ENCODE data around the gene SESTD1.

The SESTD1 gene

GRCh38 chr2:179179719-179180118 is 84.9 kb downstream of the SESTD1 start:
- DNase-seq, result no peak

DNA sequence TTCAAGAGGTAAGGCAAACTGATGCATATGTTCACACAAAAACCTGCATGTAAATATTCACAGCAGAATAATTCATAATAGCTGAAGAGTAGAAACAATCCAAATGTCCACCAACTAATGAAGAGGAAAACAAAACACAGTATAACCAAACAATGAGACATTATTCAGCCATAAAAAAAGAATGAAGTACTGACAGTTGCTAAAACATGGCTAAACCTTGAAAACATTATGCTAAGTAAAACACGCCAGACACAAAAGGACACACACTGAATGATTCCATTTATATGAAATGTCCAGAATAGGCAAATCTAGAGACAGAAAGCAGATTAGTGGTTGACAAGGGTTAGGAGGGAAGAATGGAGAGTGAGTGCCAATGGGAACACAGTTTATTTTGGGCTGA is 86.9 kb downstream of the SESTD1 start:
- DNase-seq, result no peak

- DNase-seq, result no peak
These were observed 90.4 kb downstream of the SESTD1 start for GRCh38 chr2:179174240-179174639.

DNA sequence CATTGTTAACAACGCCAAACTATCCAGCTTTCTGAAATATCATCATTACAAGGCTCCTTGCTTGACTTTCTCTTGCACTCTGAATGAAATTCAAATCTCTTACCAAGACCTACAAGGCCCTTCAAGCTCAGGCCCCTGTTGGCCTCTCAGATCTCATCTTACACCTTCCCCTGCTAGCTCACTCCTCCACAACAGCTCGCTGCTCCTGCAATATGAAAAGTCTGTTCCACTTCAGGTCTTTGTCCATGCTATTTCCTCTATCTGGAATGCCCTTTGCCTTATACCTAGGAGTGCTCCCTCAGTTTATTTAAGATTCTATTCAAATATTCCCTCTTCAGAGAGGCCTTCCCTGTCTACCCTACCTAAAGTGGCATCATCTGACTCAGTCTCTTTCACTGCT is 91.7 kb downstream of the SESTD1 start:
- no peak for DNase-seq

DNA sequence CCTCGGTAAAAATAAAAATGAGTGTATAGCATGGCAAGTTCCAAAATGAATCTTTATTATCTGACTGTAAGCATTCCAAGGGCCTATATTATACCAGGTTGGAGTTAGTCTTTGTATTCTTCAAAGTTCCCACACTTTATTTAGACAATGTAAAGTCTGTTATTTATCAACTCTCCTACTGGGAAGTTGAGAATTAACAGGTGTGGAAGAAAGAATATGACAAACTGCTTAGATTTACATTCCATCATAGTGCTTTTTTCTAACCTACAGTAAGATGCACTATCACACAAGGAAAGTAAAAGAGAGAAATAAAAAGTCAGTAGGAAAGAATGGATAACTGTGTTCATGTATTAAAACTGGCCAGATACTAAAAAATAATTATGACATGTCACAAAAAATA is 93.3 kb downstream of the SESTD1 start:
- no peak for DNase-seq

DNA sequence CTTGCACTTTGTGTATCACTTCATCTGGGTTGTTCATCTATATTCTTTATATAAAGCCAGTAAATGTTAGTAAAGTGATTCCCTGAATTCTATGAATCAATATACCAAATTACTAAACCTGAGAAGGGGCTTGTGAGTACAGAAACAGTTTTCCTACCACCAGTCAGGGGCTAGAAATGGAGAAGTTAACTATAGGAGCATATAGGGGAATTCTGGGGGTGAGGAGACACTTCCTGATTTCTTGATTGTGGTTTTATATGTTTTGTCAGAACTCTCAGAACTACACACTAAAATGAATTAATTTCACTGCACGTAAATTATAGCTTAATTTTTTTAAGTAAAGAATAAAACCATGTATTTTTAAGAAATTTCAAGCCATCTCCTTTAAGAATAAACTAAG is 93.7 kb downstream of the SESTD1 start:
- DNase-seq, result no peak

DNA sequence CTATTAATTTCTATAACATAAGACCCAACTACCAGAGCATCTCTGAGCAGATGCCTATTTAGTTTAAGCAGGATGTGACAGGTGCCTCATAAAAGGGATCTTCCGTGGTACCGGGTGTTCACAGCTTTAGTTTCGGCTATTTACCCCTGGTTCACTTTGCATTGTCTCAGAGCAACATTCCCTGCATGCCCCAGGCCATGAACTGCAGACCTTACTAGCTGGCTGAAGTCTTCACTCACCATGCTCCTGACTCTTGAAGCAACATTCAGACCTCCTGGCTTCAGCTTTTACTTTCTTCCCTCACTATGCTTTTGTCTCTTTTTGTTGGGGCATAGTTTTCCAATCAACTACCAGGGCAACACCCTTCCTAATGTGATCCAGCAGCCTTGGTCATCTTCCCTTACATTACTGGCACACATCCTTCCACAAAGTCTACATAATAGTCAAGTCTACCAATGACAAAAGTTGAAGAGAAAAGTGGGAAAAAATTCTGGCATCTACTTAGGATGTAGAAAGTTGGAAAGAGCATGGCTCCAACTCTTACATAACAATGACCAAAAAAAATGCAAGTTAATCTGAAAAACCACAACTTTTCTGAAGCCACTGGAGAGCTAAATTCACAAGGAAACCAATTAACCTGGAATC is 99.2 kb downstream of the SESTD1 start:
- no peak for DNase-seq

GRCh38 chr2:179141206-179141605 is 123.4 kb downstream of the SESTD1 start:
- no peak for DNase-seq

DNA sequence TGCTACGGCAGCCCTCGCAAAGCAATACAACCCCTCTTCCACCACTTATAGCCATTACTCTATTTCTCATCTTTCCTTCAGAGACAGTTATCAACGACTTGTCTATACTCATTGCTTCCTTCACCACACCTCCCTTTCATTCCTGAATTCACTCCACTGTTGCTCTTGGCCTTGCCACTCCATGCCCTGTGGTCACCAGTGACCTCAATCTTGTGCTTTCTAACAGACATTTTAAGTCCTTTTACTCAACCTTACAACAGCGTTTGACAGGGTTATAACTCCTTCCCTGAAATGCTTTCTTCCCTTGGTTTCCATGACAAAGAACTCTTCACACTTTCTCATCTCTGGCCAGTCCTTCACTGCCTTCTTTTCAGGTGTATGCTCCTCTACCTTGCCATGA is 124.1 kb downstream of the SESTD1 start:
- DNase-seq, result no peak

DNA sequence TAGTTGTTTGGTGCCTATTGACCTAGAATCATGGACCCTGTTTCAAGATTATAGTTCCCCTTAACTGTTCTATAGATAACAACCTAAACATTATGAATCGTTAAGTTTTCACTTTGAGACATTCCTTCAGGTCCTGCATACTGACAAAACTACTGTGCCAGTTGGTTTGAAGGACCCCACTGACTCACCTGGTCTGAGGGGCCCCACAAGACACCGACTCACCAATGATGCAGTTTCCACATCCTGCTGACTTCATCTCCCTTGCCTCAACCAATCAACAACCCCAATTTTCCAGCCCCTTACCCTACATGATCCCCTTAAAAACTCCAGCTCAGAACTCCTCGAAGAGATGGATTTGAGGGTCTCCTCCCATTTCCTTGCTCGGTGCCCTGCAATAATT is 125.1 kb downstream of the SESTD1 start:
- no peak for DNase-seq

DNA sequence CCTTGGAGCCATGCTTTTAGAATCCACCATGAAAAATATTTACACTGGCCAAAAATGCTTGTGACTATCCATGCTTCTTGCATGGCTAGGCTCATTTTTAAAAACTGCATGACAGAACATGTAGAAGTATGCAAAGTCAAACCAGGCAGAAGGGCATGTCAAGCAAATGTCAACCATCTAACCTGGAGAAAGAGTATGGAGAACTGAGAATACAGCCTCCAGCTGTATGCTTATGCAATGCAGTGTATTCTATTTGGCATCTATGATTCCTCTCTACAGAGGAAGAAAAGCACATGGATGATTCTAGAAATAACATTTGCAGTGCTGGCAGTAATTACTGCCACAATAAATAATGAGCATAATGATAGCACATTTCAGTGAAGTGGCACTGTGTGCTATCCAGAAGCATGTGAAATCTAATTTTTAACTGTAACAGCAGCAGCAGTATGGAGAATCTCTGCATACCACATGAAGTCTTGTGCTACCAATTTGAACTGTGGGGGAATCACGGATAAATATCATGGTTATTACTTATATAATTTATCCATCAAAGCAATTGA is 127.4 kb downstream of the SESTD1 start:
- DNase-seq, result no peak

GRCh38 chr2:179133016-179133415 is 131.6 kb downstream of the SESTD1 start:
- no peak for DNase-seq

DNA sequence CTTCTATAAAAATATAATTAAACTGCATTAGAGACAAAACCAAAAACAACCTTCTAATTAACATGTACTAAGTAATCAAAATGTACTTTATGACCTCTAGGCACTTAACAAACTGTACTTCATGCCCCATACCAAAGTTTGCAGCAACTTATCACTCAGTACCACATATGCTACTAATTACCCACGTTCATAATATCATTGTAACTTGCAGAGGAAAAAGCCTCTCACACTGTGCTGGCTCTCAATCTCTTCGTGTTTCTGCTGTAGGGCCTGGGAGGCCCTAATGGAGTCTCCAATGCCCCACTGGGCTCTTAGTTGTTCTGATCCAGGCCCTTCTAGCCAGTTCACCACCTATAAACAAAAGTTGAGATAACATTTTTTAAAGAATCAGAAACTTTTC is 132.6 kb downstream of the SESTD1 start:
- no peak for DNase-seq

DNA sequence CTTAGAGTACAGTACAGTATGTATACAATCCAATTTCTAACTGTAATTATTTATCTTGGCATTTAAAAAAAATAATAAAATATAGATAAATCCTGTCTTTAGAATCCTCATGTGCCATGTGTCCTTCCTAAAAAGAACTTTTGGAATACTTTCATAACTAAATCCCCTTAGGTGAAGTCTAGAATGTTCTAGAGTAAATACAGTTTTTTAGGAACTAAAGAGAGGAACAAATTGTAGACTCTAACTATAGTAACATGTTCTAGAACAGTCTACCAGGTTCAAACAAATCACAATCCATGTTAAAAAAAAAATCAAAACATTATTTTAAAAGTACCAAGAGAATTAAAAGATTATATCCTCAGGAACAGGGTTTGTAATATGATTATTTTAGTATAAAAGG is 134.1 kb downstream of the SESTD1 start:
- DNase-seq, result no peak

- DNase-seq, result no peak
These were observed 134.9 kb downstream of the SESTD1 start for GRCh38 chr2:179129574-179130238.

GRCh38 chr2:179125404-179125803 is 139.2 kb downstream of the SESTD1 start:
- DNase-seq, result no peak

DNA sequence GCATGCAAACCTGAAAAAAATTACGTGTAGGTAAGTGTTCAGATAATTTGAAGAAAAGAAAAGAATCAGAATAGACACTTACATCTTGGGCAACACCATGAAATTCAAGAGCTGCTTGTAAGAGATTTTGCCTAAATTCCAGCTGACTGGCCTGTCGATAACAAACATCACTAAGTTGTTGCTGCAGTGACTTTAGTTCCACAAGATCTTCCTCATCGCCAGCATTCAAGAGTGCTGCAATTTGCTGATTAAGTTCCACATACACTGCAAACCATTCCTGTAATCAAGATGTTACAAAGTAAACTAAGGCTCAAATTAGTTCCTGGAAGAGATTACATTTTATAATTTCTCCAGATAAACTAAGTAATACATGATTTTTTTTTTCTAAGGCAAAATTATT is 140.3 kb downstream of the SESTD1 start:
- no peak for DNase-seq

- no peak for DNase-seq
These were observed 141.4 kb downstream of the SESTD1 start for GRCh38 chr2:179123272-179123662.

DNA sequence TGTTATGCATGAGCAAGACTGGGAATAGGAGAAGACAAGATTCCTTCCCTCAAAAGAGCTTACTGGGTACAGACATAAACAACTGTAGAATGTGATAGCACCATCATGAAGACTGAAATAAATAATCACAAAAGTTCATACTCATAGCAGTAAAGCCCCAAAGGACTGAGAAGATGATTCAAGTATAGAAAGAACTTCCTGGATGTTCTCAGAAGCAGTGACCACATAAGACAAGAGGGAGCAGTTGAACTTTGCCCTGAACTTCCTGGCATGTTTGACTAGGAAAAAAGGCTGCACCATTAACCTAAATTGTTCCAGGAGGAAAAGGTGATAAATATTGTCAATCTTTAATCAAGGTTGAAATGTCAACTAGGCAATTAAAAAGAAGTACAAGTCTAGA is 156.9 kb downstream of the SESTD1 start:
- no peak for DNase-seq

DNA sequence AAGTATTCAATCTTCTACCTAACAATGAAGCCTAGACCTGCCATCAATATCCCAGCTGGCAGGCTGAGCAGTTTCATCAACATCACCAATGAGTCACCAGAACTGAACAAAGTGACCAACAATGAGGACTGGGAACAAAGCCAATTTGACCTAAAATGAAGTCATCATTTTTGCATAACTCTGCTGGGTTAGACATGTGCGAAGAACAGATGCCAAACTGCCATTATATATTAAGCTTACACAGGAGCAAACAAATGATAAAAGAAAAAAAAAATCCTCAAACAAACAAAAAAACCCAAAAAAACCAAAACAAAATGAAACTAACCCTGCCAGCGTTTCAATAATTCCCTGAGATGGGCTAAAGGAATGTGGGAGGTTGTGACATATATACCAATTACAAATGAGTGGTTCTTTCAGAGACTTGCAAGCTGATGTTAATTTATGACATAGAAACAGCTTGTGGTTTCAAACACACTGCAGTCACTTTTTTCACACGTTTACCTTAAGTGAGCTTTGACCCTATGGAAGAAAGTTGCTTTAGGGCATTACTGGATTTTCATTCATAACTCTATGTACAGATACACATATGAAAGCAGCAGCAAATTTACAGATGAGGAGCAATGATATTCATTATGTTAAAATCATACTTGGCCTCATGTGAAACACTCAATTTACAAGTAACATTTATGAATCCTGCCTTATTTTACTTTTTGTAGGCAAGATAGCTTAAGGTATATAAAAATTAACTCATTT is 157.8 kb downstream of the SESTD1 start:
- no peak for DNase-seq

GRCh38 chr2:179106342-179106675 is 158.3 kb downstream of the SESTD1 start:
- DNase-seq, result no peak

DNA sequence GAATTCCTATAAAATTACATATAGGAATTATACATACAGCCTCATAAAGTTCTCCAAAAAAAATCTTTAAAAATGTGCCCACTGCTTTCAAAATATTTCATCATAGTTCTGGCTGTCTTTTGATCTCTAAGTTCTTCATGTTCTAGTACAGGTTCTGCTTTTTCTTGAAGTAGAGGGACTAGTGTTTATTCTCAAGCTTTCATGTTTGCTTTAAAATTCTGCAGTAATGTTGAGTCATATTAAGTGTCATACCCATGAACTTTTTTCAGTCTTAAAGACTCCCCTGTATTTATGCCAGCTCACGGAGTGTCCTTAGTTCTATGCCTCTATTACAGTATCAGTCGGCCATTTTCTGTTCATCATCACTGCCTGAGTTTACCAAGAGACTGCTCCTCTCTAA is 159.9 kb downstream of the SESTD1 start:
- DNase-seq, result no peak

GRCh38 chr2:179098080-179098689 is 166.4 kb downstream of the SESTD1 start:
- DNase-seq, result no peak

- DNase-seq, result no peak
These were observed 167.5 kb downstream of the SESTD1 start for GRCh38 chr2:179097131-179097530.
